Posterior cingulate gyrus (tissue), 11 donors: Measurements from ENCODE around the gene TPSD1.
"Not testable (repeated sequence)": the region's sequence is repeated elsewhere in the genome, so short reads cannot be mapped to it uniquely, and the experiment has no call there.

Experiments
- DNase-seq, 10 donors: peaks; one replicate each; pipeline versions ENCODE4 v3.0.0 to v3.0.0-alpha.2; 2020 to 2021; ENCODE audit warnings: mixed read lengths in 3 of 10
- intact Hi-C: fragments of 100-400 bp; cut with DNase I; formaldehyde crosslinking; loops from one replicate; pipeline ENCODE4 v1.15.1; 2023

The TPSD1 gene

DNA sequence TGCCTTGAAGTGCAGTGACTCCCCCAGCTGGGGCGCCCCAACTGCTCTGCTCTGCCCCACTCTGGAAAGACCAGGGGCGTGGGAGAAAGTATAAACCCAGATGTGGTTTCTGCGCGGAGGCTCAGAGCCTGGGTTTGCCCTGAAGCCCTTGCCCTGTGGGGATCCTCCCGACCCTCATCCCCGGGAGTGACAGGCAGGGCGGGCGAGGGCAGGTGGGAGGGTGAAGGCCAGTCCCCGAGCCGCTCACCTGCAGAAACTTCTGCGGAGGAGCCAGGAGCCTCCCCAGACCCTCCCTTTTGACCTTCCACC is 3.8 kb downstream of the TPSD1 start:
- peak in 1 of 10 donors; percentile 59 for DNase-seq
- intact Hi-C loops: no loop called here

DNA sequence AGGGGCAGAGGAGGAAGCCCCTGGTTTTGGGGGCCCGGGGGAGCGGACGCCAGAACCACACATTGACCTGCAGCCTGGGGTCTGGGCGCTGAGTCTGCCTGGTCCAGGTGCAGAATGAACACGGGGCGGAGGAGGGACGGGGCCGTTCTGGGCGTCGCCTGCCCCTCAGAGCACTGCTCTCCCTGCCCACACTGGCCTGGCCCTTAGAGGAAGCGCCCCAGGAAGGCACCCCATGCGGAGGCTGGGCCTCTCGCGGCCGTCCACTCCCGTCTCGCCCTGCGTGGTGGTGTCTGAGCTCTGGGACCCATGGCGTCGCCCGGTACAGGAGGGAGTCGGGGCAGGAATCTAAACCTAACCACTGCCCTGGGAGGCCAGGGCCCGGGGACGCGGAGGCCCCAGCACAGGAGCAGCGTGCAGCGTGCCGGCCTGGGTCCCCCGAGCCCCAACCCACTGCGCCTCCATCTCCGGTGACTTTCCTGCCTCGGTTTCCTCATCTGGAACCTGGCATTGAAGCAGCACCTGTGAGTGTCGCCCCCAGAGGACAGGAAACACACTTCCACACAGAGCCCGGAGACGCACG is 4.3 kb downstream of the TPSD1 start:
- intact Hi-C loops: no loop called here
- peak in 1 of 10 donors; percentile 79 for DNase-seq

DNA sequence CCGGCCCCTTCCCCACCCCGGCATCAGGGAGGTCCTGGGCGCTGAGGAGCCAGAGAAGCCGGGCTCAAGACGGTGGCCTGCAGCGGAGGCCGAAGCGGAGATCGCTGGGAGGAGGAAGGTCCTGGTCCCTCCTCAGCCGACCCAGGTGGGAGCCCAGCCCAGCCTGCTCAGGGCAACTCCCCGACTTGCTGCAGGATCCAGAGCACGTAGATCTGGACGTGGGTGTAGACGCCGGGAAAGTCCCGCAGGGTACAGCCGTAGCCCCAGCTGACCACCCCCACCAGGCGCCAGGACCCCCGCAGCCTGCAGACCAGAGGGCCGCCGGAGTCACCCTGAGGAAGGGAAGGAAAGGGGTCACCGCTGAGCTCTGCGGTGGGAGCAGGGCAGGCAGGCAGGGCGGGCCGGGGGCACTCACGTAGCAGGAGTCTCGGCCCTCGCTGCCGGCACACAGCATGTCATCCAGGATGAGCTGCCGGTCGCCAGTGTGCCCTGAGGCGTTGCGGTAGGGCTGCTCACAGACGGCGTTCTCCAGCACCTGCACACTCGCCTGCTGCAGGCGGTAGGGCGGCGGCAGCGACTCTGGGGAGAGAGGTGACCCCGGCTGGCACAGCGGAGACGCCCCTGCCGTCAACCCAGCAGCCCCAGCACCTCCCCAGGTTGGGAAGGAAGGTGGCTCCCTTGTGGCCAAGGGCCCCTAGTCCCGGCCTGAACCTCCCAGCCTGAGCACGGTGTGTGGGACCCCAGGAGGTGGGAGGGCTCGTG is 5.4 kb downstream of the TPSD1 start:
- intact Hi-C loops: no loop called here
- DNase-seq: no peak

DNA sequence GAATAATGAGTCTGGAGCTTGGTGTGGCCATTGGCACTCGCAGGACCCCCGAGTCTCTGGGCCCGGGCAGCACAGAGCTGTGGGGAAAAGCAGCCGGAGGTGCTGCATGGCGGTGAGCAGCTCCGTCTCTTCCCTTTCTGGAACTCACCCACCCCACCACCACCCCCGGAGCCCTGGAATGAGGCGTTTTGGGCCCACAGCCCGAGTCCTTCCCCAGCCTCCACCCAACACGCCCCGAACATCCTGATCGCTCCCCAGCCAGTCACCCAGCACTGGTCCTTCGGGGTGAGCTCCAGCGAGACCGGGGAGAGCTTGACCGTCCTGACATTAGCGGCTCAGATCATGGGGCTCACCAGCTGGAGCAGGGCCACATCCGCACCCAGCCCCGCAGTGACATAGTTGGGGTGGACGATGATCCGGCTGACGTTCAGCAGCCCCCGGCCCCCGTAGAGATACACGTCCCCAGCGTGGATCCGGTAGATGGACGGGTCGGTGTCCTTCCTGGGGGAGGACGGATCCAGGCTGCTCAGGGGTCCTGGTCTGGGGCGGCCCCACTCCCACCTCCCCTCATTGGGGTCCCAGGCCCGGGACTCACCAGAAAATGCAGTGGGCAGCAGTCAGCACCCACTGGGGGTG is 6.5 kb downstream of the TPSD1 start:
- DNase-seq: no peak
- intact Hi-C loops: no loop called here

DNA sequence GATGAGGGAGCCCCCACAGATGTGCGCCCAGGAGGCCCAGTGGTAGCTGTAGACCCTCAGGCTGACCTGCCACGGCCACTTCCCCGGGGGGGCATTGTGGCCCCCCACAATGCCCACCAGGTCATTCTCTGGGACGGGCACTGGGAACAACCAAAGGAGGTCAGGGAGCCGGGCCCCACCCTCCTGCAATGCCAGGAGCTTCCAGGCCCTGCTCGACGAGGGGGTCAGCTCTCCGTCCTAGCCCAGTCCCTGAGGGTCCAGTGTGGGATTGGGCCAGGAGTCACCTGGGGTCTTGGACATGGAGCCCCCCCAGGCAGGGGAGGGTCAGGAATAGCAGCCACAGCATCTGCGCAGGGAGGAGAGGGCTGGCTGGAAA is 7.0 kb downstream of the TPSD1 start:
- no peak for DNase-seq
- intact Hi-C loops: no loop called here

DNA sequence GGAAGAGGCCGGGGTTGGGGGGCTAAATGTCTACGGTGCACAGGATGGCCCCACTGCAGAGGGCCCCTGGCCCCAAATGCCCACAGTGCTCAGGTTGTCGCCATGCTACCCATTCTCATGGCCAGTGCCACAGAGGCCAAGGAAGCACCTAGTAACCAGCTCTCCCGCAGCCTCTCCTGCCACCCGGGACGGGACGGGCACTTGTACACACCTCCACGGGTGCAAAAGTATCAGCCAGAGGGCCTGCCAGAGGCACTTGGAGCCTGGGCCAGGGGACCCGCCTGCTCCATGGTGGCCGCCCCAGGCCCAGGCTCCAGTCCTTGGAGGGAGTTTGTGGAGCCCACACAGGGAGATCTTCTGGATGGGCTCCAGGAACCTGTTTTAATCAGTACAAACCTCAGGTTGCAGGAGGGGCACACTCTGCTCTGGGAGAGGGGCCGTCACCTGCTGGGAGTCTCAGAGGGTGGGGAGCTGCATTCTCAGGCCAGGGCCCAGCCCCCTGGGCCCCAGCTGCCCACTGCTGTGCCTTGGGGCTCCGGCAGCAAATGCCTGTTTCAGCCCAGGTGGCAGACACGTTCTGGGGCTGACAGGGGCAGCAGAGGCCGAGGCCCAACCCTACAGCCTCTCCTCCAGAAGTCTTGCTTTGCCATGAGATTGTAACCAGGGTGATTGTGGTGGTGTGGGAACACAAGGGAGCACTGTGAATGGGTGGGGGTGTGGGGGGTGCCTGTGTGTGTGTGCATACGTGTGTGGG is 7.9 kb downstream of the TPSD1 start:
- intact Hi-C loops: no loop called here
- DNase-seq: no peak

DNA sequence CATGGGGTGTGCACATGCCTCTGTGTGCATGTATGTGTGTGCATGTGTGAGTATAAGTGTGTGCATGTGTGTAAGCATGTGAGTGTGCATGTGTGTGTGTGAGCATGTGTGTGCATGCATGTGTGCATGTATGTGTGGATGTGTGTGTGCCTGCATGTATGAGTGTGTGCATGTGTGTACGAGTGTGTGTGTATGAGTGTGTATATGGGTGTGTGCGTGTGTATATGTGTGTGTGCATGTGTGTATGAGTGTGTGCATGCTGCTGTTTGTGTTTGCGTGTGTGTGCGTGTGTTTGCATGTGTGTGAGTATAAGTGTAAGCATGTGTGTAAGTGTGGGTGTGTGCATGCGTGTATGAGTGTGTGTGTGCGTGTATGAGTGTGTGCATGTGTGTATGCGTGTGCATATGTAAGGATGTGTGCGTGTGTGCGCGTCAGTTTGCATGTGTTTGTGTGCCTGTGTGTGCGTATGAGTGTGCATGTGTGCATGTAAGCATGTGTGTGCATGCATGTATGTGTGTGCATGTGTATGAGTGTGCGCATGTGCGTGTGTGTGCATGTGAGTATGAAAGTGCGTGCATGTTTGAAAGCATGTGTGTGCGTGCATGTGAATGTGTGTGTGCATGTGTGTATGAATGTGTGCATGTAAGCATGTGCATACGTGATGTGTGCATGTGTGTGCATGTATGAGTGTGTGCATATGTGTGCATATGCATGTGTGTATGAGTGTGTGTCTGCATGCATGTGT is 8.6 kb downstream of the TPSD1 start:
- intact Hi-C loops: no loop called here
- no peak for DNase-seq

DNA sequence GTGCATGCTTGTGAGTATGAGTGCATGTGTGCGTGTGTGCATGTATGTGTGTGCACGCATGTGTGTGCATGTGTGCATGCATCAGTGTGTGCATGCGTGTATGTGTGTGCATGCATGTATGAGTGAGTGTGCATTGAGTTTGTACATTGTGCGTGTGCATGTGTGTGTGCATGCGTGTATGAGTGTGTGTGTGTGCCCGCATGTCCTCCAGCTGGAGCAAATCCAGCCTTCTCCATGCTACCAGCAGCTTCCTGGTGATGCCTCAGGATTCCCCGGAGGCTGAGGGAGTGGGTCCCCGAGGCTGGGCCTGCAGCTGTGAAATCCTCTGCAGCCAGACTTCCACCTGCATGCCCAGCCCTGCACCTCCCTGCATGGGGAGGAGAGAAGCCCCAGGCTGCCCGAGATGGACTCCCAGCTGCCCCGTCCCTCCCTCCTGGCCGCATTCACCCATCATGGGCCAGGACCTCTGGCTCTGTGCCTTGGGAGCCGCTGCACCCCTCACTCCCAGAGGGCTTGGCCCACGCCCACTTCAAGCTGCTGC is 9.3 kb downstream of the TPSD1 start:
- intact Hi-C loops: no loop called here
- DNase-seq: no peak

DNA sequence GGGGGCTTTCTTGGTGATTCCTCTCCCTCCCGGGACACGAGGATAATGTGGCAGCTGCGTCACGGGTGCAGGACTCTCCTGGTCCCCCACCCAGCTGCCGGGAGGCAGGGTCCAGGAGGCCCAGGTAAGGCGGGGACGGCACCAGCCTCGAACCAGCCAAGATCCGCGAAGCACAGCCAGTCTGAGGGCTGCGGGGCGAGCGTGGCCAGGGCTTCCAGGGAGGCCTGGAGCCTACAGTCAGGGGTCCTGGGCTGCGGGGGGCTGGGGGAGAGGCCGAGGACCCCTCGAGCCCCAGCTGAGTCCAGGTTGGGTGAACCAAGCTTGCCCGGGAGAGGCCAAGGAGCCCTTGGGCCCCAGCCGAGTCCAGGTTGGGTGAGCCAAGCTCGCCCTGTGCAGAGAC is 10.0 kb downstream of the TPSD1 start:
- intact Hi-C loops: no loop called here
- no peak for DNase-seq

DNA sequence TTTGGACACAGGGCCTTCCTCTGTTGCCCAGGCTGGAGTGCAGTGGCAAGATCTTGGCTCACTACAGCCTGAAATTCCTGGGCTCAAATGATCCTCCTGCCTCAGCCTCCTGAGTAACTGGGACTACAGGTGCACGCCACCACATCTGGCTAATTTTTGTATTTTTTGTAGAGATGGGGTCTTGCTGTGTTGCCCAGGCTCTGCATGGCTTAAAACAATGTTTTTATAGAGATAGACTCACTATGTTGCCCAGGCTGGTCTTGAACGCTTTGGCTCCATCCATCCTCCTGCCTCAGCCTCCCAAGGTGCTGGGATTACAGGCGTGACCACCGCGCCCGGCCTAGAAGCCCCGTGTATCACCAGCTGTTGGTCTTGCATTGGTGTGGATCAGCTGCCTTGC is 13.5 kb downstream of the TPSD1 start:
- DNase-seq, intact Hi-C loops: not testable (repeated sequence)

DNA sequence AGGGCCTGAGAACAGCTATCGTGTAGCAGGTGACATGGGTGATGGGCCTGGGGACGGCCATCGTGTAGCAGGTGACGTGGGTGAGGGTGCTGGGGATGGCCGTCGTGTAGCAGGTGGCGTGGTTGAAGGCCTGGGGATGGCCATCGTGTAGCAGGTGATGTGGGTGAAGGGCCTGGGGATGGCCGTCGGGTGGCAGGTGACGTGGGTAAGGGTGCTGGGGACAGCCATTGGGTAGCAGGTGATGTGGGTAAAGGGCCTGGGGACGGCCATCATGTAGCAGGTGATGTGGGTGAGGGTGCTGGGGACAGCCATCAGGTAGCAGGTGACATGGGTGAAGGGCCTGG is 15.5 kb downstream of the TPSD1 start:
- DNase-seq: no peak
- intact Hi-C loops: no loop called here

DNA sequence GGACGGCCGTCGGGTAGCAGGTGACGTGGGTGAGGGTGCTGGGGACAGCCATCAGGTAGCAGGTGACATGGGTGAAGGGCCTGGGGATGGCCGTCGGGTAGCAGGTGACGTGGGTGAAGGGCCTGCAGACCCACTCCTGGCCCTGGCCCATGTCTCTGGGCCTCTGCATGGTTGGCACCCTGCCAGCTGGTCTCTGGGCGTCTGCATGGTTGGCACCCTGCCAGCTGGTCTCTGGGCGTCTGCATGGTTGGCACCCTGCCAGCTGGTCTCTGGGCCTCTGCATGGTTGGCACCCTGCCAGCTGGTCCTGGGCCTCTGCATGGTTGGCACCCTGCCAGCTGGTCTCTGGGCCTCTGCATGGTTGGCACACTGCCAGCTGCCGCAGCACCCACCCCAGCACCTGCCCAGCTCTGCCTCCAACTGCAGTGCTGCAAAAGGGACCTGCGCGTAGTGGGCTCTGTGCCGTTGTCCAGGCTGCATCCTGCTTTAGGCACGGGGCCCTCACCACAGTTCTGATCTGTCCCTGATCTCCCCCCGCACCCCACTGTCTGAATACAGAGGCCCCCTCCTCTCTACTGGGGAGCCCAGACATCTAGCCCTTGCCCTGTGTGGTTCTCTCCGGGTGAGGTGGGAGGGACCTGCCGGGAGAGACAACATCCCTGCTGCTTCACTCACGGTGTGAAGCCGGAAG is 16.0 kb downstream of the TPSD1 start:
- DNase-seq: peak in 3 of 10 donors; percentile 4 to 20 (median 18)
- intact Hi-C loops: not testable (repeated sequence)

DNA sequence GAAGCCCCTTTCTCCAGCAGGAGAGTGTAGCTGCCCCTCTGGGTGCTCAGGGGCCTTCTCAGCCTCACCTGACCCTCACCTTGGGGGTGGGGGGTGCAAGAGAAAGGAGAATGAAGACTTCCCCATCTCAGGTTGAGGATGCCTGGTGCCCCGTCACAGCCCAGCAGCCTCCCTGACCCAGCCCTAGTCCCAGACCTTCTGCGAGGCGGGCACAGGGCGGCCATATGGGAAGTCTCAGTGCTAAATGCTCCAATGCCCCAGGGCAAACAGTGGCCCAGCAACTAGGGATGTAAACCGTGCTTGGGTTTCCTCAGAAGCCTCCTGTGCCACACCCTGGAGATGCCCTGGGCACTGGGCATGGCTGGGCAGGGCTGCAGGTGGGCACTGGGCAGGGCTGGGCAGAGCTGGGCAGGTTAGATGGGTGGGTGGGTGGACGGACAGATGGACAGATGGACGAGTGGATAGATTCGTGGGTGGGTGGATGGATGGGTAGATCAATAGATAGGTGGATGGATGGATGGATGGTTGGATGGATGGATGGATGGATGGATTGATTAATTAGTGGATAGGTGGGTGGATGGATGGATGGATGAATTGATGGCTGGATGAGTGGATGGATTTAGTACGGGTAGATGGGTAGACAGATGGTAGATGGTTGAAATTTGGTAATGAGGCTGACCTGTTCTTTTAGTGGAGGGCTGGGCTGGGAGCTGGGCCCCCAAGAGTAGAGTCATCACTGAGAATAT is 16.8 kb downstream of the TPSD1 start:
- intact Hi-C loops: no loop called here
- DNase-seq: no peak

DNA sequence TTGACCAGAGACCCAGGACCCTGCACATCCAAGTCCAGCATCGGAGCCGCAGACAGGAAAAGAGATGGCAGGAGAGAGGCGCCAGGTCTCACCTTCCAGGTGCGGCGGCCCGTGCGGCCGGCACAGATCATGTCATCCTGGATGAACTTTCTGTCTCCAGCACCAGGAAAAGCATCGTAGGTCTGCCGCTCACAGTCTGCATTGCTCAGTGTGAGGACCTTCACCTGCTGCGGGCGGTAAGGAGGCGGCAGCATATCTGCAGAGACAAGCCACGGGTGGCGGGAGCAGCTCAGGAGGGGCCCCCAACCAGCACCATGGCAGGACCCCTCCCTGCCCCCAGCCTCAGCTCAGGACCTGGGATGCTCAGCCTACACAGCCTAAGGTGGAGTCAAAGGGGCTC is 17.9 kb downstream of the TPSD1 start:
- intact Hi-C loops: no loop called here
- no peak for DNase-seq

DNA sequence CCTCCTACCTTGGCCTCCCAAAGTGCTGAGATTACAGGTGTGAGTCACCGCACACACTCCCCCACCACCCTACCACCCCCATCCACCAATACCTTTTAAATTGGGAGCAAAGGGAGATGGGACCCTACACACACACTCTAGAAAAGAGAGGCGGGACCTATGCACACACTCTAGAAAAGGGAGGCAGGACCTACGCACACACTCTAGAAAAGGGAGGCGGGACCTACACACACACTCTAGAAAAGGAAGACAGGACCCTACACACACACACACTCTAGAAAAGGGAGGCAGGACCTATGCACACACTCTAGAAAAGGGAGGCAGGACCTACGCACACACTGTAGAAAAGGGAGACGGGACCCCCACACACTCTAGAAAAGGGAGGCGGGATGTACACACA is 18.9 kb downstream of the TPSD1 start:
- DNase-seq: no peak
- intact Hi-C loops: no loop called here

DNA sequence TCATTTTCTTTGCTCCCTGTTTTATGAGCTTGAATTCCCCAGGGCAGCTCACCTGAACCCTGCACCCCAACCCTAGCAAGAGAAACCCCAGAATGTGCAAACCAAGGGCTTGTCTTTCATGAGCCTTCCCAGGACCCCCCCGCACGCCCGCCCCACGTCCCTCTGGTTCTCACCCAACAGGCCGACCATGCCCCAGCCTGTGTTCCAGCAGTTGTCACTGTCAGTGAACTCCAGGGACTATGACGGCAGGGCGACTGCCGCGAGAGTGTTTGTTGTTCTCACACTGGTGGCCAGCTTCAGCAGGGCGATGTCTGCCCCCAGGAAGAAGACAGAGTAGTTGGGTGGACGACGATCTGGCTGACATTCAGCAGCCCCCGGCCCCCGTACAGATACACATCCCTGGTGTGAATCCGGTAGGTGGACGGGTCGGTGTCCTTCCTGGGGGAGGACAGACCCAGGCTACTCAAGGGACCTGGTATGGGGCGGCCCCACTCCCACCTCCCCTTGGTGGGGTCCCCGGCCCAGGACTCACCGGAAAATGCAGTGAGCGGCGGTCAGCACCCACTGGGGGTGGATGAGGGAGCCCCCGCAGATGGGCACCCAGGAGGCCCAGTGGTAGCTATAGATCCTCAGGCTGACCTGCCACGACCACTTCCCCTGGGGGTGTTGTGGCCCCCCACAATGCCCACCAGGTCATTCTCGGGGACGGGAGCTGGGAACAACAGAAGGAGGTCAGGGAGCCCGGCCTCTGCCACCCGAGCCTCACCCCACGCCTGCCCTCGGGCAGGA is 20.1 kb downstream of the TPSD1 start:
- intact Hi-C loops: no loop called here
- DNase-seq: no peak

DNA sequence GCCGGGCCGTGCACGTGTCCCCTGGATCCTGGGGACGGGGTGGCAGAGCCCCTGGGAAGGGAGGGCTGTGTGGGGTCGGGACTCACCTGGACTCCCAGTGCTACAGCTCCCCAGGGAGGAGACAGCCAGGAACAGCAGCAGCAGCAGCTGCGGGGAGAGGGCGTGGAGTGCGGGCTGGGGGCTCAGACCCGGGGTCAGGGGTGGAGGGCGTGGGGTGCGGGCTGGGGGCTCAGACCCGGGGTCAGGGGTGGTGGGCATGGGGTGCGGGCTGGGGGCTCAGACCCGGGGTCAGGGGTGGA is 20.7 kb downstream of the TPSD1 start:
- DNase-seq: no peak

DNA sequence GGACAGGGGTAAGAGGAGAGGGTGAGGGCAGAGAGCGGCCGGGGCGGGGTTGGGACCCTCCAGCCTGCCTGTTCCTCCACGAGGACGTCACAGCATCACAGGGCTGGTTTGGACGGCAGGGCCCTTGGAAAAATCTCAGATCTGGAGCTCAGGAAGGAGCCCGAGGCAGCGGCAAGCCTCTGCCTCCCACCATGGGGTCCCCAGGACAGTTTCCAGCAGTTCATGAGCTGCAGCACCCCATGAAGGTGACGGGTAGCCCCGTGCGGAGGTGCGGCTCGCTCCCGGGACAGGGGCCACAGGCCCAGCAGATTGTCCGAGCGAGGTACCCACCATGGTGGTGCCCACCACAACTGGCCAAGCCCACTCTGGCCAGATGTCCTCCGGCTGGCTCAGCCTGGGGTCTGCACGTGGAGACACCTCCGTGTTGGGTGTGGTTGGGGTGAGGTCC is 21.3 kb downstream of the TPSD1 start:
- no peak for DNase-seq
- intact Hi-C loops: no loop called here

More for the DNA sequence above, 20.7 kb downstream of the TPSD1 start:
- intact Hi-C loops: no loop called here
